ENCODE measurements around the gene SLC2A8. TPM values are rescaled to one million over a fixed set of nuclear protein-coding genes. Genes with fewer than 3 reads are reported as not detected.

The SLC2A8 gene
- total RNA-seq, 4 donors from 2014 or later, result 23.7 to 40.2 (median 29.8) TPM

DNA sequence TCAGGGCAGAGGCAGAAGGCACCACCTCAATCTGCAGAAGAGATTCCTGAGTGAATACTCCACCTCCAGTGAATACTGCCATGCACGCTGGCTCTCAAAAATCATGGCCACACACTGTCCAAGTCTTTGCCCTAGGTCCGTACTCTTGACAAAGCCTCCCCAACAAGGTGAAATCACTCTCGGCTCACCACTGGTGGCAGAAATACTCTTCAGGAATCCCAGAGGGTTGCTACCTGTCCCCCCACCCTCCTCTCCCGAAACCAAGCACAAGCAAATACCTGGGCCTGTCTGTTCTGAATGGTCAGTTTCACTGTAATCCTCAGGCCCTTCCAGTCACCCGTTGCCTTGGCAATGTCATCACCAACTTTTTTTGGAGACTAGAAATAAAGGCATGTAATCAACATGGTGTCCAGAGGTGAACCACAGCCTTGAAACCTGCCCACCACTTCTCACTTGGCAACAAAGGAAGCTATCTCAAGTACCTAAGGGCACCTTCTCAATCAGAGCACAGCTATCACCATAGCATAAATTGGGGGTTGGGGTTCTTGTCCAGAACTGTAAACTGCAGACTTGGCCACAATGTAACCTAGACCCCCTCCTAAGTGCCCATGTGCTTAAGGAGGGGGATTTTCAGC, 52.5 kb downstream of the SLC2A8 start:
- WGBS, 2 donors (ENCODE audit: low coverage in 1 of 2), result 54% methylated on average over 4 of the region's 5 CpGs; no CpG with 5 or more reads in 1 of the 2 donors
- ATAC-seq, result no peak
- Histone ChIP-seq H3K4me1 (peaks cover 3 to 44% (median 20%) of the 10 kb centered on the region in 3 donors), H3K27ac (peak overlapping the region in 3 of 4 donors; percentile 90 to 98 (median 93)), H3K4me3 (peak overlapping the region in 1 of 2 donors; percentile 87), H3K27me3 (no peaks in the 10 kb centered on the region), H3K36me3 (peaks cover 0 to 66% of the 10 kb centered on the region in 2 donors), H3K9me3 (no peaks in the 10 kb centered on the region)
- TF ChIP-seq POLR2A (IDR thresholded peaks at IDR 0.05) (no peak), EP300 (IDR thresholded peaks at IDR 0.05) (no peak), POLR2AphosphoS5 (IDR thresholded peaks at IDR 0.05) (no peak)
- TF ChIP-seq, protein P1, sequence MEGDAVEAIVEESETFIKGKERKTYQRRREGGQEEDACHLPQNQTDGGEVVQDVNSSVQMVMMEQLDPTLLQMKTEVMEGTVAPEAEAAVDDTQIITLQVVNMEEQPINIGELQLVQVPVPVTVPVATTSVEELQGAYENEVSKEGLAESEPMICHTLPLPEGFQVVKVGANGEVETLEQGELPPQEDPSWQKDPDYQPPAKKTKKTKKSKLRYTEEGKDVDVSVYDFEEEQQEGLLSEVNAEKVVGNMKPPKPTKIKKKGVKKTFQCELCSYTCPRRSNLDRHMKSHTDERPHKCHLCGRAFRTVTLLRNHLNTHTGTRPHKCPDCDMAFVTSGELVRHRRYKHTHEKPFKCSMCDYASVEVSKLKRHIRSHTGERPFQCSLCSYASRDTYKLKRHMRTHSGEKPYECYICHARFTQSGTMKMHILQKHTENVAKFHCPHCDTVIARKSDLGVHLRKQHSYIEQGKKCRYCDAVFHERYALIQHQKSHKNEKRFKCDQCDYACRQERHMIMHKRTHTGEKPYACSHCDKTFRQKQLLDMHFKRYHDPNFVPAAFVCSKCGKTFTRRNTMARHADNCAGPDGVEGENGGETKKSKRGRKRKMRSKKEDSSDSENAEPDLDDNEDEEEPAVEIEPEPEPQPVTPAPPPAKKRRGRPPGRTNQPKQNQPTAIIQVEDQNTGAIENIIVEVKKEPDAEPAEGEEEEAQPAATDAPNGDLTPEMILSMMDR (IDR thresholded peaks at IDR 0.05), result no peak

DNA sequence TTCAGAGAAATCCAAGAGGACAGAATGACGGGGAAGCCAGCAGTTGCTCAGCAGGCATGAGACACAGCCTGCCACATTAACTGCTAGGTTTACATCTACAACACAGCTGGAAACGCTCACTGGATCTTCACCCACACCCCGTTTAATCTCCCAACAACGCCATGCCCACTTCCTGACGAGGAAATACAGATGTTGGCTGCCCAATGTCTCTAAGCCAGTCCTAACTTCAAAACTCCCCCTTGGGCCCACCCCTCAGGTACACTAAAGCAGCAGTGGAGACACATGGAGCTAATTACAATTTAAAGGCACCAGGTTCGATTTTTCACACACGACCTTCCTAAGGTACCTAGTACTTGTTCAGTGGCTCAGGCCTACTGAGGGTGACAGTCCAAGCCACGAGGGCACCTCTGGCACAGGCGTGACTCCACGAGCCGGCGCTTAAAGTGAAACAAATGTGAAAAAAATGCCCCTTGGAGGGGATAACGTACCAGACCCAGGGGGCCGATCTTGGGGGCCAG, 53.3 kb downstream of the SLC2A8 start:
- Histone ChIP-seq H3K4me1 (peaks cover 3 to 44% (median 20%) of the 10 kb centered on the region in 3 donors), H3K4me3 (peak overlapping the region; percentile 61 to 87), H3K27me3 (no peaks in the 10 kb centered on the region), H3K27ac (peak overlapping the region; percentile 54 to 98 (median 92)), H3K9me3 (no peaks in the 10 kb centered on the region), H3K36me3 (peaks cover 0 to 66% of the 10 kb centered on the region in 2 donors)
- TF ChIP-seq, protein P1 (IDR thresholded peaks at IDR 0.05), result no peak
- TF ChIP-seq POLR2A (IDR thresholded peaks at IDR 0.05) (no peak), POLR2AphosphoS5 (IDR thresholded peaks at IDR 0.05) (no peak), EP300 (IDR thresholded peaks at IDR 0.05) (no peak)
- ATAC-seq, result no peak
- WGBS, 2 donors (ENCODE audit: low coverage in 1 of 2), result 1 to 4% methylated on average over 12 to 14 of the region's 14 CpGs

DNA sequence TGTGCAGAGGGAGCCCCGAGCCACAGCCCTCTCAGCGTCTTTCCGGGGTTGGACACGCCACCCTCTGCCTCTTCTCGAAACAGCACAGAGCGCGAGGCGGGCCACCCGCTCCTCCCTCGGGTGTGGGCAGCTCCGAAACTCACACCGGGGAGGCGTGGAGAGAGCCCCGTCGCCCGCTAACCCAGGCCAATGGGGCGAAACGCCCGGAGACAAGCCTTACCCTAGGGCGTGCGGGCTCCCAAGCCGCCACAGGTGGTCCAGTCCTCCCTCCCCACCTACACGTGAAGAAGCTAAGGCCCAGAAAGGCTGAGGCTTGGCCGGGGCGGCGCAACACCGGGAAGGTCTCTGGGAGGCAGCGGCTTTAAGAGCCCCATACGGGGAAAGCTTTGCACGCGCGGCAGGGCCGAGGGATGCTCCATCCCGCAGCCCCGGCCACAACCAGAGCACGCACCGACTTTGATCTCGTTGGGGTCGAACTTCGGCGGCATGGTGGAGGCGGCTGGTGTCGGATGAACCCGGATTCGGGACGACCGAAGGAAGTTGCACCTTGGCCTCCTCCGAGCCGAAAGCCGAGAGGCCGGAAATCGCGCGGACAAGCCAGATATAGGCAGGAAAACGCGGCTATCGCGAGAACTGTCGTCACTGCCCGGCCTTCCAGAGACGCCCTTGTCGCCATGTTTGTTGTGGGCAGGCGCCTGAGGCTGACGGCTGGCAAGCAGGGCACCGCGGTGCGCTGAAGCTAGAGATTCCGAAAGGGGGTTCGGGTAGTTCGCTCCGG, 54.0 kb downstream of the SLC2A8 start, which contains the start of the genes LRSAM1 and RPL12:
Gene LRSAM1, plus strand, starts transcription at position 681 of the 778 bp plus-strand sequence. CDS start 3,018 bp downstream, outside the sequence.
Gene RPL12, minus strand, starts transcription at position 577 of the 778 bp plus-strand sequence. Its CDS starts 89 bp downstream, at position 488.
- Histone ChIP-seq H3K4me3 (peak within 1 kb of the TSS; percentile 61 to 87), H3K4me1 (peaks cover 3 to 44% (median 20%) of the 10 kb centered on the region in 3 donors), H3K27ac (peak within 1 kb of the TSS; percentile 77 to 98 (median 92)), H3K36me3 (peaks cover 0 to 66% of the 10 kb centered on the region in 2 donors), H3K27me3 (no peaks in the 10 kb centered on the region), H3K9me3 (no peaks in the 10 kb centered on the region)
- whole genome bisulfite sequencing, 2 donors (ENCODE audit: low coverage in 1 of 2), result 0% methylated on average over 3 to 8 of the region's 71 CpGs
- peak; percentile 89 for ATAC-seq
- TF ChIP-seq POLR2AphosphoS5 (IDR thresholded peaks at IDR 0.05) (peak; percentile 100), EP300 (IDR thresholded peaks at IDR 0.05) (no peak), POLR2A (IDR thresholded peaks at IDR 0.05) (peak; percentile 100)
- TF ChIP-seq, protein P1 (IDR thresholded peaks at IDR 0.05), result peak in 2 of 4 experiments; percentile 4 to 20

DNA sequence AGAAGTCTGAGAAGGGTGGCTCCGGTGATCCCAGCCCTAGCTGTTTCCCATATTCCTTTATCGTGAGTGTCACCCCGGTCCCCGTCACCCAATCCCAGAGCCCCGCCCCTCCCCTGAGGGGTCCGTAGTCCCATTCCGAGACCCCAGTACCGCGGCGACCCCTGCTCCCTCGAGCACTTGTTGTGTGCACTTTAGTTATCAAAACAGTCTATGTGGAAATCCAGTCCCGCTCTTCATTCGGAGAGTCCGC, 54.6 kb downstream of the SLC2A8 start:
- Histone ChIP-seq H3K27ac (peak overlapping the region; percentile 77 to 98 (median 92)), H3K4me1 (peaks cover 3 to 44% (median 20%) of the 10 kb centered on the region in 3 donors), H3K36me3 (peaks cover 0 to 66% of the 10 kb centered on the region in 2 donors), H3K9me3 (no peaks in the 10 kb centered on the region), H3K4me3 (peak overlapping the region; percentile 61 to 87), H3K27me3 (no peaks in the 10 kb centered on the region)
- 0% methylated on average over 3 to 14 of the region's 14 CpGs for WGBS, 2 donors (ENCODE audit: low coverage in 1 of 2)
- TF ChIP-seq, protein P1 (IDR thresholded peaks at IDR 0.05), result no peak
- TF ChIP-seq POLR2A (IDR thresholded peaks at IDR 0.05) (no peak), POLR2AphosphoS5 (IDR thresholded peaks at IDR 0.05) (no peak), EP300 (IDR thresholded peaks at IDR 0.05) (no peak)
- no peak for ATAC-seq

Data from gastroesophageal sphincter (tissue), 4 donors.